ENCODE results near the gene PRPF40A.

DNA sequence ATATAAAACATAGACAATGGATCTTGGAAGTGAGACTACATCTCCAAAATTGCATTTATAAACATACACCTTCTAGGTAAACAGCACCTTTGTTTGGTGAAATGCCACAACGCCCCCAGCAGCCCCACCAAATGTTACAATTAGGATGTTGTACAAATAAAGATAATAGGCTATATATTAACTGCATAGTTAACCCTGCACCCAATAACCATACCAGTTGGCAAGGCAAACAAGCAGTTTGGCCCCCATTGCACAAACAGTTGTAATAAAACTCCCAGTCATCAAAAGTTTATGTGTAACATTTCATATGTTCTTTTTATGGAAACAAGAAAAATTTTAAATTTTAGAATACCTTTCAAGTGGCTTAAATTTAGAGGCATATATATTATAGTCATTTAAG lies 67.3 kb downstream of the PRPF40A start:
- TF ChIP-seq ZNF530 (tag by site-specific recombination; IDR thresholded peaks at IDR 0.05; ENCODE audit: low read depth) = no peak
- TF ChIP-seq SALL2 (tag by site-specific recombination; IDR thresholded peaks at IDR 0.05; ENCODE audit: borderline replicate concordance) = no peak
- TF ChIP-seq MYNN (tag by site-specific recombination; IDR thresholded peaks at IDR 0.05; ENCODE audit: borderline replicate concordance) = no peak
- TF ChIP-seq, protein P1, sequence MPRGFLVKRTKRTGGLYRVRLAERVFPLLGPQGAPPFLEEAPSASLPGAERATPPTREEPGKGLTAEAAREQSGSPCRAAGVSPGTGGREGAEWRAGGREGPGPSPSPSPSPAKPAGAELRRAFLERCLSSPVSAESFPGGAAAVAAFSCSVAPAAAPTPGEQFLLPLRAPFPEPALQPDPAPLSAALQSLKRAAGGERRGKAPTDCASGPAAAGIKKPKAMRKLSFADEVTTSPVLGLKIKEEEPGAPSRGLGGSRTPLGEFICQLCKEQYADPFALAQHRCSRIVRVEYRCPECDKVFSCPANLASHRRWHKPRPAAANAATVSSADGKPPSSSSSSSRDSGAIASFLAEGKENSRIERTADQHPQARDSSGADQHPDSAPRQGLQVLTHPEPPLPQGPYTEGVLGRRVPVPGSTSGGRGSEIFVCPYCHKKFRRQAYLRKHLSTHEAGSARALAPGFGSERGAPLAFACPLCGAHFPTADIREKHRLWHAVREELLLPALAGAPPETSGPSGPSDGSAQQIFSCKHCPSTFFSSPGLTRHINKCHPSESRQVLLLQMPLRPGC (tag by site-specific recombination; IDR thresholded peaks at IDR 0.05) = no peak
- TF ChIP-seq ZNF121 (tag by site-specific recombination; IDR thresholded peaks at IDR 0.05) = no peak
- no peak for TF ChIP-seq ZBTB17 (tag by site-specific recombination; IDR thresholded peaks at IDR 0.05)
- no peak for TF ChIP-seq ZIC2 (tag by site-specific recombination; IDR thresholded peaks at IDR 0.05)
- TF ChIP-seq, protein P2, sequence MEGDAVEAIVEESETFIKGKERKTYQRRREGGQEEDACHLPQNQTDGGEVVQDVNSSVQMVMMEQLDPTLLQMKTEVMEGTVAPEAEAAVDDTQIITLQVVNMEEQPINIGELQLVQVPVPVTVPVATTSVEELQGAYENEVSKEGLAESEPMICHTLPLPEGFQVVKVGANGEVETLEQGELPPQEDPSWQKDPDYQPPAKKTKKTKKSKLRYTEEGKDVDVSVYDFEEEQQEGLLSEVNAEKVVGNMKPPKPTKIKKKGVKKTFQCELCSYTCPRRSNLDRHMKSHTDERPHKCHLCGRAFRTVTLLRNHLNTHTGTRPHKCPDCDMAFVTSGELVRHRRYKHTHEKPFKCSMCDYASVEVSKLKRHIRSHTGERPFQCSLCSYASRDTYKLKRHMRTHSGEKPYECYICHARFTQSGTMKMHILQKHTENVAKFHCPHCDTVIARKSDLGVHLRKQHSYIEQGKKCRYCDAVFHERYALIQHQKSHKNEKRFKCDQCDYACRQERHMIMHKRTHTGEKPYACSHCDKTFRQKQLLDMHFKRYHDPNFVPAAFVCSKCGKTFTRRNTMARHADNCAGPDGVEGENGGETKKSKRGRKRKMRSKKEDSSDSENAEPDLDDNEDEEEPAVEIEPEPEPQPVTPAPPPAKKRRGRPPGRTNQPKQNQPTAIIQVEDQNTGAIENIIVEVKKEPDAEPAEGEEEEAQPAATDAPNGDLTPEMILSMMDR (tag by site-specific recombination; IDR thresholded peaks at IDR 0.05) = no peak
- no peak for TF ChIP-seq ZNF670 (tag by site-specific recombination; IDR thresholded peaks at IDR 0.05; ENCODE audit: low read depth)
- TF ChIP-seq, protein P3, sequence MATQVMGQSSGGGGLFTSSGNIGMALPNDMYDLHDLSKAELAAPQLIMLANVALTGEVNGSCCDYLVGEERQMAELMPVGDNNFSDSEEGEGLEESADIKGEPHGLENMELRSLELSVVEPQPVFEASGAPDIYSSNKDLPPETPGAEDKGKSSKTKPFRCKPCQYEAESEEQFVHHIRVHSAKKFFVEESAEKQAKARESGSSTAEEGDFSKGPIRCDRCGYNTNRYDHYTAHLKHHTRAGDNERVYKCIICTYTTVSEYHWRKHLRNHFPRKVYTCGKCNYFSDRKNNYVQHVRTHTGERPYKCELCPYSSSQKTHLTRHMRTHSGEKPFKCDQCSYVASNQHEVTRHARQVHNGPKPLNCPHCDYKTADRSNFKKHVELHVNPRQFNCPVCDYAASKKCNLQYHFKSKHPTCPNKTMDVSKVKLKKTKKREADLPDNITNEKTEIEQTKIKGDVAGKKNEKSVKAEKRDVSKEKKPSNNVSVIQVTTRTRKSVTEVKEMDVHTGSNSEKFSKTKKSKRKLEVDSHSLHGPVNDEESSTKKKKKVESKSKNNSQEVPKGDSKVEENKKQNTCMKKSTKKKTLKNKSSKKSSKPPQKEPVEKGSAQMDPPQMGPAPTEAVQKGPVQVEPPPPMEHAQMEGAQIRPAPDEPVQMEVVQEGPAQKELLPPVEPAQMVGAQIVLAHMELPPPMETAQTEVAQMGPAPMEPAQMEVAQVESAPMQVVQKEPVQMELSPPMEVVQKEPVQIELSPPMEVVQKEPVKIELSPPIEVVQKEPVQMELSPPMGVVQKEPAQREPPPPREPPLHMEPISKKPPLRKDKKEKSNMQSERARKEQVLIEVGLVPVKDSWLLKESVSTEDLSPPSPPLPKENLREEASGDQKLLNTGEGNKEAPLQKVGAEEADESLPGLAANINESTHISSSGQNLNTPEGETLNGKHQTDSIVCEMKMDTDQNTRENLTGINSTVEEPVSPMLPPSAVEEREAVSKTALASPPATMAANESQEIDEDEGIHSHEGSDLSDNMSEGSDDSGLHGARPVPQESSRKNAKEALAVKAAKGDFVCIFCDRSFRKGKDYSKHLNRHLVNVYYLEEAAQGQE (tag by site-specific recombination; IDR thresholded peaks at IDR 0.05) = no peak
- TF ChIP-seq, protein P4, sequence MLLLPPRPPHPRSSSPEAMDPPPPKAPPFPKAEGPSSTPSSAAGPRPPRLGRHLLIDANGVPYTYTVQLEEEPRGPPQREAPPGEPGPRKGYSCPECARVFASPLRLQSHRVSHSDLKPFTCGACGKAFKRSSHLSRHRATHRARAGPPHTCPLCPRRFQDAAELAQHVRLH (tag by site-specific recombination; IDR thresholded peaks at IDR 0.05) = no peak
- TF ChIP-seq ZNF747 (tag by site-specific recombination; IDR thresholded peaks at IDR 0.05) = no peak
- no peak for TF ChIP-seq ZFP3 (tag by site-specific recombination; IDR thresholded peaks at IDR 0.05; ENCODE audit: low read depth)
- no peak for TF ChIP-seq GFI1B (tag by site-specific recombination; IDR thresholded peaks at IDR 0.05)
